Fibroblast of lung (primary cell): ENCODE measurements around the gene CYB5A. TPM values are rescaled to one million over a fixed set of nuclear protein-coding genes. Genes with fewer than 3 reads are reported as not detected.
A peak's percentile ranks its signal among the peaks of the same experiment; 100 is the strongest.

Experiments
- DNase-seq, 2 donors: peaks; one replicate each; pipeline versions ENCODE4 v3.0.0 to v3.0.0-alpha.2; 2010; ENCODE audit warnings: low read depth in 2 of 2
- H2AFZ ChIP-seq: 2 replicates; pipeline ENCODE4 v1.5.1; 2012; ENCODE audit warnings: low read length, control low read depth, inconsistent platforms
- H3K27ac ChIP-seq: 2 replicates; pipeline ENCODE4 v1.5.1; 2011; ENCODE audit warnings: low read length, control low read depth; ENCODE audit not compliant: insufficient read depth
- H3K27me3 ChIP-seq: 2 replicates; pipeline ENCODE4 v1.5.1; 2011; ENCODE audit warnings: mild to moderate bottlenecking, low read length; ENCODE audit not compliant: control insufficient read depth, insufficient read depth
- H3K36me3 ChIP-seq: 2 replicates; pipeline ENCODE4 v1.5.1; 2011; ENCODE audit warnings: low read length; ENCODE audit not compliant: control insufficient read depth, insufficient read depth
- H3K4me1 ChIP-seq: 2 replicates; pipeline ENCODE4 v1.5.1; 2011; ENCODE audit warnings: low read length; ENCODE audit not compliant: control insufficient read depth, insufficient read depth; ENCODE audit errors: extremely low read depth
- H3K4me2 ChIP-seq: 2 replicates; pipeline ENCODE4 v1.5.1; 2011; ENCODE audit warnings: low read length, control low read depth; ENCODE audit not compliant: insufficient read depth; ENCODE audit errors: extremely low read depth
- H3K4me3 ChIP-seq, 4 experiments: fragments of 200-600 bp in 1 of 4; sonication (generic) in 1 of 4; replicated peaks in 1 of 4; 2 replicates each; pipeline ENCODE4 v1.5.1; 2011 to 2016; ENCODE audit warnings: low read length in 4 of 4, low read depth in 3 of 4, mild to moderate bottlenecking in 3 of 4, control low read depth in 2 of 4, inconsistent platforms in 1 of 4, mixed read lengths in 1 of 4; ENCODE audit not compliant: insufficient read depth in 1 of 4; ENCODE audit errors: control extremely low read depth in 1 of 4
- H3K79me2 ChIP-seq: 2 replicates; pipeline ENCODE4 v1.5.1; 2012; ENCODE audit warnings: mild to moderate bottlenecking, low read length, inconsistent platforms; ENCODE audit not compliant: control insufficient read depth, insufficient read depth
- H3K9ac ChIP-seq: 2 replicates; pipeline ENCODE4 v1.5.1; 2011; ENCODE audit warnings: mild to moderate bottlenecking, low read length, control low read depth; ENCODE audit not compliant: insufficient read depth
- H3K9me3 ChIP-seq: 2 replicates; pipeline ENCODE4 v1.5.1; 2012; ENCODE audit warnings: low read depth, low read length; ENCODE audit not compliant: control insufficient read depth, insufficient read depth
- H4K20me1 ChIP-seq: 2 replicates; pipeline ENCODE4 v1.5.1; 2011; ENCODE audit warnings: low read length; ENCODE audit not compliant: control insufficient read depth, insufficient read depth; ENCODE audit errors: extremely low read depth
- CTCF ChIP-seq, 2 donors: IDR thresholded peaks in 1 of 2; conservative IDR thresholded peaks in 1 of 2; 1 replicate in 1 of 2; 2 replicates in 1 of 2; pipeline ENCODE4 v1.5.1; 2011 to 2012; ENCODE audit warnings: low read length in 2 of 2, control low read depth in 1 of 2, inconsistent platforms in 1 of 2, low read depth in 1 of 2, mild to moderate bottlenecking in 1 of 2
- EZH2 ChIP-seq: IDR thresholded peaks from 2 replicates; pipeline ENCODE4 v1.5.1; 2012; ENCODE audit warnings: low read length, control low read depth, mild to moderate bottlenecking; ENCODE audit errors: missing control alignments
- polyA plus RNA-seq, 2 donors: library from polyadenylated mRNA; depleted of rRNA in 1 of 2; stranded (reverse) in 1 of 2; unstranded in 1 of 2; fragments of >200 nt; gene quantifications; 2 replicates each; pipeline ENCODE4 v1.2.1, GENCODE V29; 2011 to 2012; ENCODE audit warnings: missing spikeins in 1 of 2
- total RNA-seq: library from RNA; depleted of rRNA; stranded (reverse); fragments of >200 nt; gene quantifications from 2 replicates; pipeline ENCODE4 v1.2.1, GENCODE V29; 2014

CYB5A gene
- total and polyA plus RNA-seq, 2 donors (not counting 1 experiment from before 2014, with no cell fraction given): 111 to 113 TPM

- TF ChIP-seq EZH2: no peak
- no peak for TF ChIP-seq CTCF (conservative IDR thresholded peaks at IDR 0.05 in 1 of 2, IDR thresholded peaks at IDR 0.05 in 1 of 2; ENCODE audit: low read depth in 1 of 2, low read length in 2 of 2)
- Histone ChIP-seq H3K79me2 (no peaks in the 10 kb centered on the region), H3K36me3 (no peaks in the 10 kb centered on the region), H3K4me3 (no peak overlapping the region), H2AFZ (no peak overlapping the region), H3K9ac (no peak overlapping the region), H3K9me3 (no peaks in the 10 kb centered on the region), H3K4me2 (no peak overlapping the region), H3K4me1 (no peaks in the 10 kb centered on the region), H4K20me1 (no peaks in the 10 kb centered on the region), H3K27me3 (no peaks in the 10 kb centered on the region), H3K27ac (no peak overlapping the region)
- DNase-seq: no peak
Measured at GRCh38 chr18:74268933-74269620, 22.7 kb downstream of the CYB5A start.

DNA sequence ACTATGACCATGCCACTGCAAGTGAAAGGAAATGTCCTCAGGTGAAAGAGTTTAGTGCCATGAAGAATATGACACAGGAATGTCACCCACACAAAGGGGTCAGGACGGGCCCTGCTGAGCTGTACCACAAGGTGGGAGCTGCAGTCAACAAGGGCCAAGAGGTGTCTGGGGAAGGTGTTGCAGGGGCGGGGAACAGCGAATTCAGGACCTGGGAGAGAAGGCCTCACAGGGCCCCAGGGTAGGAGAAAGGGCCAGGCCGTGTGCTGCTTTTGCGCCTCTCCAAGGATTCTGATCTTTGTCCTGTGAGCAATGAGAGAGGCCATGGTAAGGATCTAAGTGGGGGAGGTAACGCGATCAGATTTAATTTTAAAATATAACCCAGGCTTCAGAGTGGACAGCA lies 23.6 kb downstream of the CYB5A start:
- no peak overlapping the region for H3K27ac ChIP-seq

DNA sequence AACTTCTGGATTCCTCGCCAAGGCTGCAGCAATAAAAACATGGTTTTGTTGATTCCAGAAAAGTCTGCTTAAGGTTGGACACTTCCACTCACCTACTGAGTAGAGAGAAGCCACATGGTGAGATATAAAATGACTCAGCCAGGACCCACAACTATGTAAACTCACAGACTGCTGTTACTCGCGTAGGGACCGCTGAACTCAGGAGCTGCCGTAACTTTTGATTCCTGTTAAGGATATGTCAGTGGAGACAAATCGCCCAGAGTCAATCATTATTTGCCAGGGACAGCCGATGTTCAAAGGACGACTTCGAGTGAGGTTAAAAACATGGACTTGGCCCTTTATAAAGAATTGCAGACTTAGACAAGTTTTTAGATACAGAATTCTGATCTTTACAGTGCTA lies 25.6 kb downstream of the CYB5A start:
- peaks cover 1% of the 10 kb centered on the region for H3K36me3 ChIP-seq
- H4K20me1 ChIP-seq: no peaks in the 10 kb centered on the region
- peak in 1 of 2 donors; percentile 69 for DNase-seq
- H3K4me1 ChIP-seq: no peaks in the 10 kb centered on the region
- no peaks in the 10 kb centered on the region for H3K27me3 ChIP-seq
- H3K4me2 ChIP-seq: no peak overlapping the region
- H3K9ac ChIP-seq: no peak overlapping the region
- H3K79me2 ChIP-seq: no peaks in the 10 kb centered on the region
- TF ChIP-seq EZH2 (no peak), CTCF (conservative IDR thresholded peaks at IDR 0.05 in 1 of 2, IDR thresholded peaks at IDR 0.05 in 1 of 2; ENCODE audit: low read depth in 1 of 2, low read length in 2 of 2) (no peak)
- no peak overlapping the region for H3K27ac ChIP-seq
- H3K4me3 ChIP-seq: no peak overlapping the region
- no peaks in the 10 kb centered on the region for H3K9me3 ChIP-seq
- H2AFZ ChIP-seq: no peak overlapping the region

More for the DNA sequence above, 23.6 kb downstream of the CYB5A start:
- no peaks in the 10 kb centered on the region for H3K4me1 ChIP-seq
- no peak overlapping the region for H2AFZ ChIP-seq
- no peak overlapping the region for H3K9ac ChIP-seq
- H3K79me2 ChIP-seq: no peaks in the 10 kb centered on the region
- no peak overlapping the region for H3K4me3 ChIP-seq
- H3K27me3 ChIP-seq: no peaks in the 10 kb centered on the region
- TF ChIP-seq CTCF (conservative IDR thresholded peaks at IDR 0.05 in 1 of 2, IDR thresholded peaks at IDR 0.05 in 1 of 2; ENCODE audit: low read depth in 1 of 2, low read length in 2 of 2) (no peak), EZH2 (no peak)
- no peaks in the 10 kb centered on the region for H4K20me1 ChIP-seq
- no peaks in the 10 kb centered on the region for H3K9me3 ChIP-seq
- DNase-seq: no peak
- H3K36me3 ChIP-seq: no peaks in the 10 kb centered on the region
- H3K4me2 ChIP-seq: no peak overlapping the region
